Stimulated activated CD4-positive, alpha-beta T cell treated with anti-CD3 and anti-CD28 coated beads, Interleukin-15, amount 100 ng/mL, for 24 hours (primary cell): ENCODE measurements around the gene SEMA3C.

Source experiments
- DNase-seq: peaks from one replicate; pipeline ENCODE4 v3.0.0-alpha.2; 2020

SEMA3C gene

GRCh38 chr7:80726666-80727065, 192.2 kb downstream of the SEMA3C start:
- DNase-seq: no peak

- no peak for DNase-seq
Observed at GRCh38 chr7:80725181-80725611, 193.7 kb downstream of the SEMA3C start.

GRCh38 chr7:80724249-80724871, 194.5 kb downstream of the SEMA3C start:
- no peak for DNase-seq

- DNase-seq: no peak
Observed at GRCh38 chr7:80722616-80723195, 196.1 kb downstream of the SEMA3C start.

GRCh38 chr7:80721883-80722615, 196.8 kb downstream of the SEMA3C start:
- DNase-seq: no peak

- no peak for DNase-seq
Observed at GRCh38 chr7:80720146-80720545, 198.7 kb downstream of the SEMA3C start.

GRCh38 chr7:80719261-80719660, 199.6 kb downstream of the SEMA3C start:
- DNase-seq: no peak

- no peak for DNase-seq
Observed at GRCh38 chr7:80711531-80711930, 207.3 kb downstream of the SEMA3C start.

GRCh38 chr7:80708123-80708522, 210.7 kb downstream of the SEMA3C start:
- DNase-seq: no peak

- no peak for DNase-seq
Observed at GRCh38 chr7:80707318-80707717, 211.5 kb downstream of the SEMA3C start.

- no peak for DNase-seq
Observed at GRCh38 chr7:80705130-80705781, 213.6 kb downstream of the SEMA3C start.

- no peak for DNase-seq
Observed at GRCh38 chr7:80703272-80703671, 215.6 kb downstream of the SEMA3C start.

- no peak for DNase-seq
Observed at GRCh38 chr7:80699721-80700256, 219.1 kb downstream of the SEMA3C start.

GRCh38 chr7:80699045-80699638, 219.7 kb downstream of the SEMA3C start:
- DNase-seq: no peak
